ENCODE results near the gene LHPP.

Gene LHPP

GRCh38 chr10:124448696-124449169 lies 12.9 kb upstream of the LHPP start:
- DNase-seq: no peak

DNA sequence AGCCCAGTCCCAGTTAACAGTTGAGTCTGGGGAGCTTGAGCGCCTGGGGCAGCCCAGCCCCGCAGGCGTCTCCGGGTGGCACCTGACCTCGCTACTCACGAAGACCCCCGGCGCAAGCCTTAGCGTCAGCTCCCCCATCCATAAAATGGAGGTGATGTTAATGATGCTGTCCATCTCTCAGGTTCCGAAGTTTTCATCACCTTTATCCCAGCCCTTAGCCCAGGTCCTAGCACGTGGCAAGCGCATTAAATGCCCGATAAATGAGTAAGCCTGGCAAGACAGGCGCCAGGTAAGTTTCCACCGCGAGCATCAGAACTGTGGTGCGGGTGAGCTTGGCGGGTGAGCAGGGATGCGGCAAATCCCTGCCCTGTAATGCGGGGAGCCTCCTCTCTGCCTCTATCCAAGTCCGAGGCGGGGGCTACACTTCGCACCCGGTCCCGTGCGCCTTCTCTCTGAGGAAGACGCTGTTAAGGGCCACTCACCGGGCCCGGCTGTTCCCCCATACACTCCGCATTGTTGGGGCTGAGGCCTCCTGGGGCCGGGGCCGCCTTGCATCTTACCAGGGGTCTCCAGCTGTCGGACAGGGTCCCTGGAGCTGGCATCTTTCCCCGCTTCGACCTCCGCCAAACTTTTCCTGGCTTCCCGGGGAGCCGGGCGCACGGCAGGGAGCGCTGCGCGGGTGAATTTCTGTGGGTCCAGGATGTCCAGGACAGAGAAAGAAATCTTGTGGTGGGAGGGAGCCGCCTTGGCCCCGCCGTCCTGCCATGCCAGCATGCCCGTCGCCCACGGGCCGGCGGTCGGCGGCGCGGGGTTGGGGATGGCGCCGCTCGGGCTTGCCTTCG lies 12.2 kb upstream of the LHPP start:
- no peak for DNase-seq

GRCh38 chr10:124450012-124450782 lies 11.4 kb upstream of the LHPP start, which contains the start of gene NKX1-2:
Gene NKX1-2, minus strand, starts transcription at chr10:124450035. Its CDS starts 92 bp downstream, at chr10:124449943.
- DNase-seq: no peak

DNA sequence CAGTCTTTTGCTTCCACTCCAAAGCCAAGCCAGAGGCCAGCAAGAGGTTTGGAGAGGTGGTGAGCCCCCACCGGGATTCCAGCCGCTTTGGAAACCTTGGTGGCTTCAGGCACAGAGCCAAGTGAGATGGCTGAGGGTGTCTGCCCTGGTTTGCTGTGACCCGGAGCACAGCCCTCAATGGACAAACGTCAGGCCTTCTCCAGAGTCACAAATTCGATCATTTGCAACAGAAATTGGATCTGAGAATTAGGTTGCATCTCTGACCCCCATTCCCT lies 10.9 kb upstream of the LHPP start:
- DNase-seq: no peak

- no peak for DNase-seq
These were observed 10.3 kb upstream of the LHPP start for GRCh38 chr10:124451276-124451675.

- DNase-seq: no peak
These were observed 7.5 kb upstream of the LHPP start for GRCh38 chr10:124453960-124454610.

DNA sequence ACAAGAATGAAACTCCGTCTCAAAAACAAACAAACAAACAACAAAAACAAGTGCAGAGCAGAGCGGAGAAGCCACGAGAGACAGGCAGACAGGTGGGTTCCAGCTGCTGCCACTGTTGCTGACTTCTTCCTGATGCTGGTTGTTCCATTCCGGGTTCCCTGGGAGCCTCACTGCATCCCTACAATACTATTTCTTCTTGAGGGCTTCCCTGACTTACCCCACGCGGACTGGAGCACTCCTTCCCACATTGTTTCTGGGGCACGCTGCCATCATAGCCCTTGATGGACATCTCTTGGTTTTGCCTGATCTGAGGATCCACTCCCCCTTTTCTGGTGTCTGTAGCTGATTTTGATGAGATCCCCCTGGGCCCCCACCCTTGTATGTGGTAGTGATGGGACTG lies 6.2 kb upstream of the LHPP start:
- no peak for DNase-seq

- DNase-seq: no peak
These were observed 3.1 kb upstream of the LHPP start for GRCh38 chr10:124458473-124458872.

- DNase-seq: no peak
These were observed 2.7 kb upstream of the LHPP start for GRCh38 chr10:124458889-124459288.

DNA sequence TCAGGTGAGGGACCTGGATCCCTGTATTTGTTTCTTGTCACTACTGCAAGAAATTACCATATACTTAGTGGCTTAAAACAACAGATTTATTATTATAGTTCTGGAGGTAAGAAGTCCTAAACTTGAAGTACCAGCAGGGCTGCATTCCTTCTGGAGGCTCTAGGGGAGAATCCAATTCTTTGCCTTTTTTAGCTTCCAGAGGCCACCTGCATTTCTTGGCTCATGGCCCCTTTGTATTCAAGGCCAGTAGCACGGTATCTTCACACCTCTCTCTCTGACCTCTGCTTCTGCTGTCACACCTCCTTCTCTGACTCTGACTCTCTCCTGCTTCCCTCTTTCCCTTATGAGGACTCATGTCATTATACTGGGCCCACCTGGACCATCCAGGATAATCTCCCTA lies 2.2 kb upstream of the LHPP start:
- DNase-seq: no peak

GRCh38 chr10:124460144-124460543 lies 1.5 kb upstream of the LHPP start:
- DNase-seq: no peak

- DNase-seq: no peak
These were observed 699 bp downstream of the LHPP start for GRCh38 chr10:124462348-124462695.

GRCh38 chr10:124464028-124464965 lies 2.7 kb downstream of the LHPP start:
- DNase-seq: no peak

DNA sequence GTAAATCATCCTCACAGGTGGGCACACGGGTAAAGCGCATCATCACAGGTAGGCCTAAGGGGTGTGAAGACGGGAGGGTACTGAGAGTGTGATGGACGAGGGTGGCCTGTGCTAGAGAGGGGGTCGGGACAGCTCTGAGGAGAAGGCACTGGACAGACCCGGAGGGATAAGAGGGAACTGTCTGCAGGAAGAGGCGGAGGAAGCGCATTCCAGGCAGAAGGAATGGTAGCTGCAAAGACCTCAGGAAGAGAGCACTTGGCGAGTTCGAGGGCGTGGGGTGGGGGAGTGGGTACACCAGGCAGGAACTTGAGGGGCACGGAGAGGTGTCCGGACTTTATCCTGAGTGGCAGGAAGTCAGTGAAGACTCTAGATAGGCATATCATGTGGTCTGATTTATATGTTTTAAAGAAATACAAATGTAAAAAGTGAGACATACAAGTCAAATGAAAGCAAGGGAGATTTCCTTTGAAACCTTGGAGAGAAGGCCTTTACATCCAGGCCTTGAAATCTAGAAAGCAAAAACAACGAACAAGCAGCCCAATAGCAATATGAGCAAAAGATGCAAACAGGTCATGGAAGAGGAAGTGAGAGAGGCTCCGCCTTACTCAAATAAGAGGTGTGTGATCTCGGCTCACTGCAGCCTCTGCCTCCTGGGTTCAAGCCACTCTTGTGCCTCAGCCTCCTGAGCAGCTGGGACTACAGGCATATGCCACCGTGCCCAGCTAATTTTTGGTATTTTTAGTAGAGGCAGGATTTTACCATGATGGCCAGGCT lies 3.6 kb downstream of the LHPP start:
- DNase-seq: no peak

DNA sequence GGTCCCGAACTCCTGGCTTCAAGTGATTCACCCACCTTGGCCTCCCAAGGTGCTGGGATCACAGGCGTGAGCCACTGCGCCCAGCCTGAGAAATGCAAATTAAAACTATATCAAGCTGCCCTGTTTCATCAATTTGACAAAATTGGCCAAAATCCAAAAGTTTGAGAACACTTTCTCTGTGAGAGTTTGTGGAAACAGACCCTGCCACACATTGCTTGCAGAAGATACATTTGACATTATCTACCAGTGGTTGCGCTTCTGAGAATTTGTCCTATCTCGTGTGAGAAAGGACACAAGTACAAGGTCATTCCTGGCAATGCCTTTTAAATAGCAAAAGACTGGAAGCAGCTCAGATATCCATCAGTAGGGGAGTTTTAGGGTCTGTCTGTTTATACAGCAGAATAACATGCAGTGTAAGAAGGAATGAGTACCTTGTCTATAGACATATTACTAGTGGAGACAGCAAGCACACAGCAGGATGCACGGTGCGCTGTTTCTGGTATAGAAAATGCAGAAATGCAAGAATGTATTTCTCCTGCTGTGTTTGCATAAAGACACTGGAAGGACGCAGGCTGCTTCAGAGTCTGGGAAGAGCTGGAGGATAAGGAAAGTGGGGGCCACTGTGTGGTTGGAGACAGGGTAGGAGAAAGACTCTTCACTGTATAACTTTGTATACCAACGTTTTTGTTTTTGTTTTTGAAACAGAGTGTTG lies 4.3 kb downstream of the LHPP start:
- no peak for DNase-seq

DNA sequence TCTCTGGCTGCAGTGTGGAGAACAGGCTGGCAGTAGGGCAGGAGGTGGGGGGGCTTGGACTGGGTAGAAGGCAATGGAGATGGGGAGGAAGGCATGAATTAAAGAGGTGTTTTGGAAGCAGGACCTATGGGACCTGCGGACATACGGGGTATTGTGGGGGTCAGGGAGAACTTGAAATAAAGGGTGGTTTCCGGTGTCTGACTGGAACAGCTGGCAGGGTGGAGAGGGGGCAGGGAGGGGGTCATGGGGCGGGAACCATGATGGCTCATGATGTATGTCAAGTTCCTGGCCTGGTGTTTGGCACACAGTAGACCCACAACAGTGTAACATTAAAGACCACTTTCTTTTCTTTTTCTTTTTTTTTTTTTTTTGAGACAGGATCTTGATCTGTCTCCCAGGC lies 5.5 kb downstream of the LHPP start:
- DNase-seq: no peak

- DNase-seq: no peak
These were observed 7.0 kb downstream of the LHPP start for GRCh38 chr10:124468624-124469023.

- DNase-seq: no peak
These were observed 8.4 kb downstream of the LHPP start for GRCh38 chr10:124469956-124470484.

DNA sequence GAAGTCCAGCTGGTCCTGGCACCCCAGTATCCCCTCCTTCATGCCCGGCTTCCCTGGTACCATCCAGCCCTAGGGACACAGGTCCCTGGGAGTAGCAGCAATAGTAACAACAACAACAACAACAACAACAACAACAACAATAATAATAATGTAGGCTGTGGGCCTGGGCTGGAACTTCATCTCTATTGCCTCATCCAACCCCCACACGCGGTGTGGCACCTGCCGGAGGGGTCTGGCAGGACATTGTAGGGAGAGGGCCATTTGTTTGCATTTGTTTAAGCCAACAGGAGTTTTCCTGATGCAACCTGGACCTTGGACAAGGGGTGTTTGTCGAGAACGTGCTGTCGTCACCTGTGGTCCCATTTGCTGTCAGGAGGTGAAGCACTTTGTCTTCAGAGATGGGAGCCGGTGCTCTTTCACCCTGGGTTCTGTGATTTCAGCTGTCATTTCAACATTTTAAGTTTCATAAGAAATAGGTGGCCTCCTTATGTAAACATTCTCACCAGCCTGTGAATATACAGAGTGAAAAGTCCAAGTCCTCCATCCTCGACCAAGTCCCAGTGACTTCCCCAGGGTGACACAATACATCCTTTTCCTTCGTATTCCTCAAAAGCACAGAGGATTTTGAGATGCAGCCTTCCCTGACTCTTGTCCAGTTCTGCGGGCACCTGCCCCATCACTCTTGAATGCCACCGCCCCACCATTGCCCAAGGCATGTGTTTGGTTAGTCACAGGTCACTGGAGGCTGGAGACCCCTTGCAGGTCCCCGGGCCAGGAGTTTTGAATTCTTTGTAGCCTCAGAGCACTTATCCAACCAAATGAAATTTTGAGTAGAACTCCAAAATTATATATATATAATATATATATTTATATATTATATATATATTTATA lies 9.2 kb downstream of the LHPP start:
- DNase-seq: no peak

GRCh38 chr10:124472071-124472470 lies 10.4 kb downstream of the LHPP start:
- no peak for DNase-seq

All from activated T-cell treated with anti-CD3 and anti-CD28 coated beads, Interleukin-2, amount 50 U/mL, for 1 hour (primary cell).